PC-3 (cell line): Measurements from ENCODE around the gene E2F2. TPM values are rescaled to one million over a fixed set of nuclear protein-coding genes. Genes with fewer than 3 reads are reported as not detected.
"Not testable (repeated sequence)": the region's sequence is repeated elsewhere in the genome, so short reads cannot be mapped to it uniquely, and the experiment has no call there.

Source experiments
- ATAC-seq: fragments of 200-7000 bp; cut with Tn5 transposase; 2 replicates; pipeline ENCODE4 v1.9.1; 2020; ENCODE audit warnings: mild to moderate bottlenecking, moderate library complexity
- BruUV-seq: library from RNA; stranded (reverse); fragments of 400-500 nt; replicated peaks from 2 replicates; lab custom pipeline; 2021; lab: Mats Ljungman, UMichigan
- CTCF ChIA-PET: fragments of 300-600 bp; sonication (Branson Sonifier 250); formaldehyde crosslinking; loops from one replicate; lab custom pipeline; 2022; ENCODE audit warnings: antibody characterized with exemption; lab: Charles Lee
- POLR2A ChIA-PET: fragments of 300-600 bp; sonication (Branson Sonifier 250); formaldehyde crosslinking; loops from one replicate; lab custom pipeline; 2022; ENCODE audit warnings: antibody characterized with exemption; ENCODE audit not compliant: unreplicated experiment; lab: Charles Lee
- DNase-seq: peaks from one replicate; pipeline ENCODE4 v3.0.0-alpha.2; 2015
- H2AFZ ChIP-seq: fragments of 300-600 bp; sonication (generic); 2 replicates; pipeline ENCODE4 v1.6.0; 2016; ENCODE audit warnings: antibody characterized with exemption, low read length
- H3F3A ChIP-seq: fragments of 300-600 bp; sonication (generic); one replicate; pipeline ENCODE4 v1.6.0; 2017; ENCODE audit warnings: antibody characterized with exemption, low read length, control low read depth, mild to moderate bottlenecking; ENCODE audit not compliant: unreplicated experiment
- H3K27ac ChIP-seq: fragments of 300-600 bp; sonication (generic); 2 replicates; pipeline ENCODE4 v1.5.1; 2016; ENCODE audit warnings: mild to moderate bottlenecking, low read length
- H3K27me3 ChIP-seq: fragments of 300-600 bp; sonication (generic); 2 replicates; pipeline ENCODE4 v1.6.1; 2016; ENCODE audit warnings: low read length, mixed read lengths
- H3K36me3 ChIP-seq: fragments of 300-600 bp; sonication (generic); 2 replicates; pipeline ENCODE4 v1.6.1; 2016; ENCODE audit warnings: low read depth, mixed run types, low read length, mixed read lengths
- H3K4me1 ChIP-seq: fragments of 300-600 bp; sonication (generic); 2 replicates; pipeline ENCODE4 v1.5.1; 2016; ENCODE audit warnings: low read length; ENCODE audit not compliant: insufficient read depth
- H3K4me2 ChIP-seq: fragments of 300-600 bp; sonication (generic); 2 replicates; pipeline ENCODE4 v1.6.0; 2016; ENCODE audit warnings: low read length
- H3K4me3 ChIP-seq: fragments of 300-600 bp; sonication (generic); 2 replicates; pipeline ENCODE4 v1.5.1; 2016; ENCODE audit warnings: mild to moderate bottlenecking, low read length, mixed read lengths
- H3K79me2 ChIP-seq: fragments of 300-600 bp; sonication (generic); 2 replicates; pipeline ENCODE4 v1.6.1; 2017; ENCODE audit warnings: low read length, mixed read lengths
- H3K9ac ChIP-seq: fragments of 300-600 bp; sonication (generic); 2 replicates; pipeline ENCODE4 v1.6.0; 2016; ENCODE audit warnings: mild to moderate bottlenecking, low read length
- H3K9me2 ChIP-seq: fragments of 300-600 bp; sonication (generic); replicated peaks from 2 replicates; pipeline ENCODE4 v1.6.1; 2016; ENCODE audit warnings: mixed run types, low read length, mixed read lengths
- H3K9me3 ChIP-seq: fragments of 300-600 bp; sonication (generic); 2 replicates; pipeline ENCODE4 v1.6.1; 2016; ENCODE audit warnings: low read length, mixed read lengths
- H4K20me1 ChIP-seq: fragments of 300-600 bp; sonication (generic); 2 replicates; pipeline ENCODE4 v1.6.1; 2016; ENCODE audit warnings: low read length, mixed read lengths
- EZH2 ChIP-seq: fragments of 300-600 bp; sonication (generic); IDR thresholded peaks from one replicate; pipeline ENCODE4 v1.6.1; 2017; ENCODE audit warnings: antibody characterized with exemption, mild to moderate bottlenecking, low read length; ENCODE audit not compliant: unreplicated experiment
- EZH2phosphoT487 ChIP-seq: fragments of 300-600 bp; sonication (generic); IDR thresholded peaks from 2 replicates; pipeline ENCODE4 v1.6.1; 2018; ENCODE audit warnings: mild to moderate bottlenecking, antibody characterized with exemption, low read length, borderline replicate concordance
- intact Hi-C: fragments of 100-400 bp; cut with micrococcal nuclease; formaldehyde crosslinking; loops from 2 replicates; pipeline ENCODE4 v1.9.0; 2023
- total RNA-seq: library from RNA; depleted of rRNA; stranded (reverse); fragments of >200 nt; gene quantifications from 2 replicates; pipeline ENCODE4 v1.2.3, GENCODE V29; 2014
- TF ChIP-seq, protein P1 (sequence below): fragments of 300-600 bp; sonication (generic); conservative IDR thresholded peaks from 2 replicates; pipeline ENCODE4 v1.5.1; 2017; ENCODE audit warnings: antibody characterized with exemption, low read depth, mild to moderate bottlenecking, low read length

Gene E2F2
- total RNA-seq, 1 experiment from 2014 or later = 7.0 TPM

DNA sequence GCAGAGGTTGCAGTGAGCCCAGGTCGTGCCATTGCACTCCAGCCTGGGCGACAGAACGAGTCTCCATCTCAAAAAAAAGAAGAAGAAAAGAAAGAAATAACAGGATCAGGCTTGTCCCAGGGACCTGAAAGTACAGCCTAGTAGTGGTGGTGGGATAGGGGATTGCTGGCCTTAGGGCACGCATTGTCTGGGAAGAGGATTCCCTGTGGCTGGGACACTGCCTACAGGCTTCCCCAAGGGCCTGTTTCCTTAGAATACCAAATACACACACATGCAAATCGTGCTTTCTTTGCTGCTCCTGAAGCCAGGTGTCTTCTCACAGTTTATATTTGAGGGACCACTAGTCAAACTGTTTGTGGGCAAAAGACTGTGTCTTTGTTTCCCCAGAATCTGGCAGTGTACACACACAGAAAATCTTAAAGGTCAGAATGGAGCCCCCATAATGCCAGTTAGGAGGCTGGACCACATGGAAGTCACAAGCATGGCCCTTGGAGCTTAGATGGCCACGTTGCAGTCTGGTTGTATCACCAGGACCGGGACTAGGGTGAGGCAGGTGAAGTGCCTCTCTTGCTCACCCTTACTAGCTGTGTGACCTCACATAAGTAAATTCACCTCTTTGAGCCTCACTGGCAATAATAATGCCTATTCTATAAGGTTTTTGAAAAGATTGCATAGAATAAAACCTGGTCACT, 34.4 kb downstream of the E2F2 start:
- H3K4me2 ChIP-seq = no peak overlapping the region
- no peaks in the 10 kb centered on the region for H3K9me3 ChIP-seq
- intact Hi-C loops = loop anchor here (2.0 kb wide), 1 partner anchor 140 kb away; no protein-coding TSS in a partner anchor
- no peak overlapping the region for H3K27ac ChIP-seq
- no peaks in the 10 kb centered on the region for H3K36me3 ChIP-seq
- H3K27me3 ChIP-seq = no peaks in the 10 kb centered on the region
- ChIA-PET POLR2A (no interaction called here), CTCF (interaction anchor here (0.5 to 2.1 kb wide), 13 partner anchors 12 to 141 kb away, joined by 3 to 53 read pairs (median 4); partner anchors contain the start of genes ASAP3 and E2F2)
- H3K4me3 ChIP-seq = no peak overlapping the region
- no peaks in the 10 kb centered on the region for H3F3A ChIP-seq
- no peaks in the 10 kb centered on the region for H4K20me1 ChIP-seq
- BruUV-seq = no TSS peak
- no peaks in the 10 kb centered on the region for H3K9me2 ChIP-seq
- H3K9ac ChIP-seq = no peak overlapping the region
- H2AFZ ChIP-seq = no peak overlapping the region
- H3K79me2 ChIP-seq = no peaks in the 10 kb centered on the region
- no peak for TF ChIP-seq EZH2phosphoT487
- TF ChIP-seq, protein P1, sequence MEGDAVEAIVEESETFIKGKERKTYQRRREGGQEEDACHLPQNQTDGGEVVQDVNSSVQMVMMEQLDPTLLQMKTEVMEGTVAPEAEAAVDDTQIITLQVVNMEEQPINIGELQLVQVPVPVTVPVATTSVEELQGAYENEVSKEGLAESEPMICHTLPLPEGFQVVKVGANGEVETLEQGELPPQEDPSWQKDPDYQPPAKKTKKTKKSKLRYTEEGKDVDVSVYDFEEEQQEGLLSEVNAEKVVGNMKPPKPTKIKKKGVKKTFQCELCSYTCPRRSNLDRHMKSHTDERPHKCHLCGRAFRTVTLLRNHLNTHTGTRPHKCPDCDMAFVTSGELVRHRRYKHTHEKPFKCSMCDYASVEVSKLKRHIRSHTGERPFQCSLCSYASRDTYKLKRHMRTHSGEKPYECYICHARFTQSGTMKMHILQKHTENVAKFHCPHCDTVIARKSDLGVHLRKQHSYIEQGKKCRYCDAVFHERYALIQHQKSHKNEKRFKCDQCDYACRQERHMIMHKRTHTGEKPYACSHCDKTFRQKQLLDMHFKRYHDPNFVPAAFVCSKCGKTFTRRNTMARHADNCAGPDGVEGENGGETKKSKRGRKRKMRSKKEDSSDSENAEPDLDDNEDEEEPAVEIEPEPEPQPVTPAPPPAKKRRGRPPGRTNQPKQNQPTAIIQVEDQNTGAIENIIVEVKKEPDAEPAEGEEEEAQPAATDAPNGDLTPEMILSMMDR = no peak
- TF ChIP-seq EZH2 = no peak
- DNase-seq (no peak), ATAC-seq (peak; percentile 35)
- no peaks in the 10 kb centered on the region for H3K4me1 ChIP-seq

DNA sequence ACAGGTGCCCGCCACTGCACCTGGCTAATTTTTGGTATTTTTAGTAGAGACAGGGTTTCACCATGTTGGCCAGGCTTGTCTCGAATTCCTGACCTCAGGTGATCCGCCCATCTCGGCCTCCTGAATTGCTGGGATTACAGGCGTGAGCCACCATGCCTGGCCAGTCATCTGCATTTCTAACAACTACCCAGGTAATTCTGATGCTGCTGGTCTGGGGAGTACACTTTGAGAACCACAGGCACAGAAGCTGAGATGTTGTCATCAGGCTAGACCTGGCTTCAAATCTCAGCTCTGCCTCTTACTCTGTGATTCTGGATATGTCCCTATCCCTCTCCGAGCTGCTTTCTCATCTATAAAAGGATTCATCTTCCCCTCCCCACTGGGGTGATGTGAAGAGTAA, 36.2 kb downstream of the E2F2 start:
- intact Hi-C loops = not testable (repeated sequence)

DNA sequence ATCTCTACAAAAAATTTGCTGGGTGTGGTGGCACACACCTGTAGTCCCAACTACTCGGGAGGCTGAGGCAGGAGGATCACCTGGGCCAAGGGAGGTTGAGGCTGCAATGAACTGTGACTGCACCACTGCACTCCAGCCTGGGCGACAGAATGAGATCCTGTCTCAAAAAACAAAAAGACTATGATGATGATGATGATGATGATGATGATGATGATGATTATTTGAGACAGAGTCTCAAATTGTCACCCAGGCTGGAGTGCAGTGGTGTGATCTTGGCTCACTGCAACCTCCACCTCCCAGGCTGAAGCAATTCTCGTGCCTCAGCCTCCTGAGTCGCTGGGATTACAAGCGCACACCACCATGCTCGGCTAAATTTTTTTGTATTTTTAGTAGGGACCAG, 38.3 kb downstream of the E2F2 start:
- H3F3A ChIP-seq, H3K4me3 ChIP-seq, H3K27ac ChIP-seq, H3K4me2 ChIP-seq, BruUV-seq, POLR2A ChIA-PET, H3K27me3 ChIP-seq, H3K9me2 ChIP-seq, H3K9me3 ChIP-seq, H3K9ac ChIP-seq, H2AFZ ChIP-seq, H3K79me2 ChIP-seq, H3K36me3 ChIP-seq, H4K20me1 ChIP-seq, ATAC-seq, CTCF ChIA-PET, H3K4me1 ChIP-seq, DNase-seq, intact Hi-C loops: not testable (repeated sequence)

More for the DNA sequence above, 36.2 kb downstream of the E2F2 start:
- H4K20me1 ChIP-seq, CTCF ChIA-PET, ATAC-seq, H3K9ac ChIP-seq, H3K27ac ChIP-seq, H3K9me3 ChIP-seq, H3K79me2 ChIP-seq, DNase-seq, H3K4me3 ChIP-seq, H3F3A ChIP-seq, H3K36me3 ChIP-seq, H3K9me2 ChIP-seq, H3K4me2 ChIP-seq, H3K4me1 ChIP-seq, H3K27me3 ChIP-seq, H2AFZ ChIP-seq, BruUV-seq: not testable (repeated sequence)
- POLR2A ChIA-PET = interaction anchor here (0.8 kb wide), 1 partner anchor 45 kb away, joined by 9 read pairs; no protein-coding TSS in a partner anchor
